HS-27A (cell line): ENCODE results near the gene INPP4B.

Source experiments
- DNase-seq: peaks from one replicate; pipeline ENCODE4 v3.0.0-alpha.2; 2012; ENCODE audit warnings: low read depth, missing footprints

The INPP4B gene

GRCh38 chr4:142846108-142846728 lies at the start of gene INPP4B:
INPP4B (minus strand) TSS chr4:142846301.
- no peak for DNase-seq

DNA sequence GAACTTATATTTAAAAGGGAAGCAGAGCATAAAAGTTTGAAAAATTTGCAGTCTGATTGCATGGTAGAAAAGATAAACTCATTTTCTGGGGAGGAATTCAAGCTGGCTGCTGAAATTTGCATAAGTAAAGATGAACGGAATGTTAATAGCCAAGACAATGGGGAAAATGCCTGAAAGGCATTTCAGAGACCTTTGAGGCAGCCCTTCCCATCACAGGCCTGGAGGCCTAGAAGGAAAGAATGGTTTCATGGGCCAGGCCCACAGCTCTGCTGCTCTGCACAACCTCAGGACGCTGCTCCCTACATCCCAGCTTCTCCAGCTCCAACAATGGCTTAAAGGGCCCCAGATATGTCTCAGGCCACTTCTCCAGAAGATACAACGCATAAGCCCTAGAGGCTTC lies 46.9 kb upstream of the INPP4B start:
- no peak for DNase-seq

GRCh38 chr4:142886566-142886965 lies 40.5 kb upstream of the INPP4B start:
- no peak for DNase-seq

GRCh38 chr4:142883040-142883832 lies 37.1 kb upstream of the INPP4B start:
- no peak for DNase-seq

GRCh38 chr4:142882159-142882558 lies 36.1 kb upstream of the INPP4B start:
- DNase-seq = no peak

DNA sequence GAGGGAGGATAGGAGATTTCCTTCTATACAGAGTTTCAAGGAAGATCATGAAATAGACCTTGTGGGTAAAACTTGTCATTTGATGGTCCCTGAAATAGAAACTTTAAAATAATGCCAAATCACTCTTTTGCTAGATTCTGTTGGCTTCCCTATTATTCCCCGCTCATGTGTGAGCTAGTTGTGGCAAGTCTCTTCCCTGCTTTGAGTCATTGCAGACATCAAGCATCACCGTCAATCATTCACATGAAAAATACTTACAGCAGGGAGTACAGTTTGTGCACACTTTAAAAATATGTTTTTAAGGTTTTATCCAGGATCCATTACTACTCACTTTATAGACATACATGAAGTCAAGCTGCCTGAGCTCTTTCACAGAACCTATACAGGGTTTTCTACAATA lies 35.2 kb upstream of the INPP4B start:
- DNase-seq = no peak

GRCh38 chr4:142875117-142875516 lies 29.0 kb upstream of the INPP4B start:
- DNase-seq = no peak

DNA sequence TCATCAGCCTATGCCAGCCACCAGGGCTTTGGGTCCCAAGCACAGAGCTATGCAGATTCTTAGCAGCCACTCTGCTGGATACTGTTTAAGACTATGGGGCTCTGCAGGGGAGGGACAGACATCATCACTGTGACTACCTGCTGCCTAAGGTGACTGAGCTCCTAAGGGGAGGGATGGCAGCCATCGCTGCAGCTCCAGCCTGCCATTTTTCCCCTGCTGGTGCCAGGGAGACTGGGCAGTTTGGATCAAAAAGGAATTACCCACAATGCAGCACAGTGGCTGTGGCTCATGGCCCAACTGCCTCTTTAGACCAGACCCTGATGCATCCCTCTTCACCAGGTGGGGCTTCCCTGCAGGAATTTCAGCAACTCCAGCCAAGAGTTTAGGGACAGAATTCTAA lies 28.6 kb upstream of the INPP4B start:
- no peak for DNase-seq

- DNase-seq = no peak
Observed at GRCh38 chr4:142866685-142867084, 20.6 kb upstream of the INPP4B start.

DNA sequence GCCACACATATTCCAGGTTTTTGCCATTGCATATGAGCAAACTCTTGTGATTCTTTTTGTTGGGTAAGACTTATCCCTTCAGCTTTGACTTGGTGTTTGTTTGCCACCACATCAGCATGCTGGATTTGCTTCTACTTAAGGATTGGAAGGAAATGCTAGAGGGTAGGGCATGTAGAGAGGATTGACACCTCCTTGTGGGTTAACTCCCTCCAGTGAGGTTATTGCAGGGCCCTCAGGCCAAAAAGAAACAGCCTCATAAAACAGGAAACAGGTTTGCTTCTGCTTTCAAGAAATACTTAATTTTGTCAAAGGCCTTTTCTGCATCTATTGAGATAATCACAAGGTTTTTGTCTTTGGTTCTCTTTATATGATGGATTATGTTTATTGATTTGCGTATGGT lies 15.2 kb upstream of the INPP4B start:
- no peak for DNase-seq

DNA sequence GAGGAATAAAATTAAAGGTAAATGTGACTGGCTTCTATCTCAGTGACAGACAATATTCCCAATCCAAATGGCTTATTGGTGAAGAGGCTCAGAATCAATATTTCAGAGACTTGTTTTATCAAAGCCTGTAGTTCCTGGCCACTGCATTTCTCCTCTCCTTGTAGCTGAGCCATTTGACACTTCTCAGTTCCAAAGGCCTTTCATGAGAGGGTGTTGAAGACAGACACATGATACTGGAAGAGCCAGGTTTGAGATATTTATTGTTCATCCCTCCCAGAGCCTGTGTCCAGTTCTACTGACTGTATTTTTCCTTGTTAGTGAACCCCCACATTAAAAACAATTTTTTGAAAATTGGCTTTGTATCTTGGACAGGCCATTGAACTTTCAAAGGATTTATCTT lies 12.9 kb upstream of the INPP4B start:
- no peak for DNase-seq

GRCh38 chr4:142858446-142858845 lies 12.3 kb upstream of the INPP4B start:
- DNase-seq = no peak

DNA sequence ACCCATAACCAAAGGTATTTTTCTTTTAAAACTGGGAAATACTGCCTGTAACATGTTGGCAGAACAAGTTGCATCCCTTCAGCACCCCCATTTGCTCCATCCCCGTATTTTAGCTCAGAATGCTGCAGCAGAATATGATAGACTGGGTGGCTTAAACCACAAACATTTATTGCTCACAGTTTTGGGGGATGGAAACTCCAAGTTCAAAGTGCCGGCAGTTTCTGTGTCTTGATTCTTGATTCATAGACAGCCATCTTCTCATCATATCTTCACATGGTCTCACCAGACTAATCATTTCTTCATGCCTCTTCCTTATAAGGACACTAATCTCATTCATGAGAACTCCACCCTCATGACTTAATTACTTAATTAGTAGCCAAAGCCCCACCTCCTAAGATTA lies 10.5 kb upstream of the INPP4B start:
- DNase-seq = no peak

- DNase-seq = no peak
Observed at GRCh38 chr4:142850478-142850877, 4.4 kb upstream of the INPP4B start.

- DNase-seq = no peak
Observed at GRCh38 chr4:142846729-142847596, 862 bp upstream of the INPP4B start.

- no peak for DNase-seq
Observed at GRCh38 chr4:142845293-142846107, 601 bp downstream of the INPP4B start.

DNA sequence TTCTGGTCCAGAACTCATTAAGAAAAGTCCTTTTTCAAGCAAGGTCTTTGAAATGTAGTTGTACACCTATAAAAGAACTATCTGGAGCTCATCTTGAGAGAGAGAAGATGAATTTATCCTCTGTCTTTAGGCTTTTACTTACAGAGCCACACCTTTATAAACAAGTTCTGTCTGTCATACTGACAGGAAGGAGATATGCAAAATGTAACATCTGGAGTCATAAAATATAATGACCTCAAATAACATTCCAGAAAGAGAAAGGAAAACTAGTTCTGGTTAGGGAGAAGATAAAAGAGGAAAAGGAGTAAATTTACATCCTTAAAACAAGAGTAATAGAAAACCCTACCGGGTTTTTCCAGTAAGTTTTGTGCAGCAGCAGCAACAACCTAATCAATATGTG lies 1.3 kb downstream of the INPP4B start:
- no peak for DNase-seq

GRCh38 chr4:142840516-142841123 lies 5.5 kb downstream of the INPP4B start:
- DNase-seq = no peak

GRCh38 chr4:142838778-142839177 lies 7.3 kb downstream of the INPP4B start:
- DNase-seq = no peak

- no peak for DNase-seq
Observed at GRCh38 chr4:142832022-142832421, 14.1 kb downstream of the INPP4B start.

DNA sequence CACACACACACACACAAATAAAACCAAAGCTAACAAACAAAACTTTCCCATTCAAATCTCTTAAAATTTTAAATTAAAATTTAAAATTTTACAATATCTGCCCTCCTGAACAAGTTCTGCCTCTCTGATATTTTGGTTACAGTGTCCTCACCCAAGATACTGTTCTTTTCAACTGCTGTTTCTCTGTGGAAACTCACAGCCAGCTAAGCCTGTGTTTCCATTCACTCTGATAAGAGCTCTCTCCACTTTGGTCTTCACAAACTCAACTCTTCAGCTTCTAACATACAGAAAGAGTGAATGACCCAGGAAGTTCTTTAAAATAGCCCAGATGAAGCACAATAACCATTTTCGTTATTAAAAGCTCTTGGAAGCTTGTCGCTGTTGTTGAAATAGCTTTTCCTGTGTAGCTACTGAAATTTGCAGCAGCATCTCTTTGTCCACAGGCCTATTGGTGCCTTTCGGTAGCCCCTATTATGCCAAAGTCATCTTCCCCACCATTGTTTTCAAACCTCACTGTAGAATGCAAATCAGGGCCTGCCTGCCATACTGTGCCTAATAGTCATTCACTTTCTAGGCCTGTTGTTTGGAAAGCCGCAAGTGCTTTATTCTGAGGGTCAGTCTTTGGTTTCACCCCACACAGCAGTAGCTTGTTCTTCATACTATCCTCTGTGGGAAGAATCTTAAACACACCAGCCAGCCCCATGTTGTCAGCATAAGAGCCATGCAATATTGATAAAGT lies 19.4 kb downstream of the INPP4B start:
- no peak for DNase-seq
